ENCODE measurements around the gene HLA-DQA1.
"Not testable (repeated sequence)": the region's sequence is repeated elsewhere in the genome, so short reads cannot be mapped to it uniquely, and the experiment has no call there.

Gene HLA-DQA1

DNA sequence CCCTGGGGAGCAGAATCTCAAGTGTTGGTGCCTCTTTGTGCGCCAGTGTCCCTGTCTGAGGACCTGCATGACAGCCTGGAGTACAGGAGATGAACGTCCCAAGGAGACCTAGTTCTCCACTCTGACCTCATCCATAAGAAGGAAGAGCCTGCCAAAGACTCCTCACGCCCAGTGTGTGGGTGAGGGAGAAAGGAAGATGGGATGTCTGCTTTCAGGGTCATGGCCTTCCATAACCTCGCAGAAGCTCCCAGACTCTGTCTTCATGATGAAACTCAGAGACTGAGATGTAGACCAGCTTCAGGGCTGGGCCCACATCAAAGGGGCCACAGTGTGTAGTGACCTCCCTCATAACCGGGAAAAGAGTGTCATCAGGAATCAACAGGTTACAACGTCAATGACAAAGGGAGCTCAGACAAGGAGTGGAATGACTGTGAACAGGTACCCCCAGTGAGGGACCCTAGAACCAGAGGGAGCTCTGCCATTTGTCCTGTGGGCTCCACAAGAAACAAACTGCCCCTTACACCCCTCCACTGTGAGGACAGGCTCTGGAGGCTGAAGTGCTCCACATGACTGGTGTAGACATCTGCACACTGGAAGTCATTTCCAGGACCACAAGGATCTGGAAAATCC, 21.2 kb downstream of the HLA-DQA1 start:
- no peak for DNase-seq (ENCODE audit: low read depth in 2 of 2)

DNA sequence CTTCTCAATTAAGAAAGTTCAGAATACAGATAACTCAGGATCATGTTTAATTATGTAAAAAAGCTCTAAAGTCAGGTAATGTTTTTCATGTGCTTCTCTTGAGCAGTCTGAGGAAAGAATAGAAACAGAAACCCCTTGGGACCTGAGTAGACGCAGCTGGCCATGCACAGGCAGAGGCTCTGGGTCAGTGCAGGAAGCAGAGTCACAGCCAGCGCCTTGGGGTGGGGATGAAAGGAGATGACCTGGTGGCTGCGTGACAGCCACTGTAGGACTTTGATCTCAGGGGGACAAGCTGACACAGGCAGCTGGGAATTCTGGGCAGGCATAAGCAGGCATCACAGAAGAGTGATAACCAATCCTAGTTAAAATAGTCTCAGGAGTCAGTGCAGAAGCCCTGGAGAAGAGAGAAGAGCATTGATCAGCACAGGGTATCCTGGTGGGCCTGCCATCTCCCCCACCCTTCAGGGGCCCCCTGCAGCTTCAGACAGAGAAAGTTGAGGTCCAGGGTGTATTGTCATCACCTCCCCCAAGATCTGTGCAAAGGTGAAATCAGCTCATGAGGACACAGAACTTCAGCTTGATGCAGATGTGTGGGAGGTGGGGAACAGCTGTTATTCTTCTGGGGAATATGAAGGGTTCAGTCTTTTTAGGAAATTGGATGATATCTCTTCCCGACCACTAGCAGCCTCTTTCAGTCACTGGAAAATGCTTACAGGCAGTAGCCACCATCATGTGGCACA, 22.8 kb downstream of the HLA-DQA1 start:
- no peak for DNase-seq (ENCODE audit: low read depth in 2 of 2)

DNA sequence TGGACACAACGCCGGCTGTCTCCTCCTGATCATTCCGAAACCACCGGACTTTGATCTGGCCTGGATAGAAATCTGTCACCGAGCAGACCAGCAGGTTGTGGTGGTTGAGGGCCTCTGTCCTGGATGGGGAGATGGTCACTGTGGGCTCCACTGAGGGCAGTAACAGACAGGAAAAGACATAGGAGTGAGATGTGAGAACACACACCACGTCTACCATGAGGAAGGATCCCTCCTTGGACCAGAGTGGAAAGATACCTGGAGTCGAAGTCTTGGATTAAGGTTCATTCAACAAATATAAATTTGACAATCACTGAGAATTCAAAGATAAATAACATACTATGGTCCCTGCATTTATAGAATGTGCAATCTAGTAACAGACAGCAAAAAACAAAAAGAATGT, 24.9 kb downstream of the HLA-DQA1 start:
- no peak for DNase-seq (ENCODE audit: low read depth in 2 of 2)

DNA sequence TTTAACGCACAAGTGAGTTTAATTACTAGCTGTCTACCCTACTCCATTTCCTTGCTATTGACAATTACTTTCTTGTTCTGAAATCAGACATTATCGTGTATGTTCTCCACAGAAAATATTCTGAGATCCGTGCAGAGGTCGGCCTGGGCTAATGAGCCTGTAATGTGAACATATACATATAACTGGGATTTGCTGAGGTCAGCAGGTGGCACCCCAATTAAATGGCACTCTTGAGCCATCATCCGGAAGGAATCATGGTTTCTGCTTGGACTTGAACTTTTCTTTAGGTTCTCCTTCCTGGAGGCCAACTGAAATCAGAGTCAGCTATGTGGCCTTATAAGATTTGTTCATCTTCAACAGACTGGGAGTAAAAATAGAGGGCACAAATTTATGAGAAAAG, 25.6 kb downstream of the HLA-DQA1 start:
- DNase-seq (ENCODE audit: low read depth in 2 of 2), result no peak

DNA sequence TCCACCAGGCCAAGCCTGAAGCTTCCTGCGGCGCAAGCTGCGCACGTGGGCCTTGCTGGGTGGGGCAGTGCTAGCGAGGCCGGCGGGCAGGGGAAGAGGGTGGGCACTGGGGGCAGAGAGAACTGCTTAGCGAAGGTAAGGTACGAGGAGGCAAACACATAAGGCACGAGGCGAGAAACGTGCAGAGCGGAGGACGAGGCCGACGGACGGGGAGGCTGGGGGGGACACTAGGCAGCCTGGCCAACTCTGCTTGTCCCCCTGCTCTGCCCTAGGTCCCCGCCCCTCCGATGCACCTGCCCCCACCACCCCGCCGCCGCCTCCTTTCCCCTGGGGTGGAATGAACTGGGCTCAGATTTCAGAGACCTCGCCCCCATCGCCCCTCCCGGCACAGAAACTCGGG, 27.1 kb downstream of the HLA-DQA1 start:
- no peak for DNase-seq (ENCODE audit: low read depth in 2 of 2)

DNA sequence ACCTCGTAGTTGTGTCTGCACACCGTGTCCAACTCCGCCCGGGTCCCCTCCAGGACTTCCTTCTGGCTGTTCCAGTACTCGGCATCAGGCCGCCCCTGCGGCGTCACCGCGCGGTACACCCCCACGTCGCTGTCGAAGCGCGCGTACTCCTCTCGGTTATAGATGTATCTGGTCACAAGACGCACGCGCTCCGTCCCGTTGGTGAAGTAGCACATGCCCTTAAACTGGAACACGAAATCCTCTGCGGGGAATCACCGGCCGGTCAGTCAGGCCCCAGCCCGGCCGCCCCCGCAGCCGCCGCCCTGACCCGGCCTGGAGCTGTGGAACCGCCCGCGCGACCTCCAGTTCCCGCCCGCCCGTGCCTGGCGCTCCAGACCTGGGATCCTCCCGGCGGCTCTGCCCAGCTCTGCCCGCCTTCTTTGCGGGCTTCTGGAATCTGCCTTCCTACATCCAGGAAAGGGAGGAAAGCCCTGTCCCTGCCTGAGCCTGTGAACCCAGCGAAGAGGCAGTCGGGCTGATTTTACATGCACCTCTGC, 27.7 kb downstream of the HLA-DQA1 start:
- no peak for DNase-seq (ENCODE audit: low read depth in 2 of 2)

DNA sequence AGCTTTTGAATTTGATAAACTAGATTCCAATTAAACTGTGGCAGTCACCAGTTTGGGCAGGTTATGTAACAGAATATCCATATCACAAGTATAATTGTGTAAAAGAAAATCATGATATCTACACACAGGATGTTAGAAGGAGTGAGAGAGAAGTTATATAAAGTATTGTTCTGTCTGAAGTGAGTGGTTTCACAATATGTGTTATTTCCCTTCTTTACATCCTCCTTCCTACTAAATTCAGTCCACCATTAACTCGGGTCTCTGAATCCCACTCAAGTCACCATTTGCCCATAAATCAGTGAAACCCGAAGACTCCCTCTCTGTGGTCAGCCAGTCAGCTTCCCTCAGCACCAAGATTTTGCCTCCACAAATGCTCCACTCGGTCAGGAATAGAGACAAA, 28.5 kb downstream of the HLA-DQA1 start:
- DNase-seq (ENCODE audit: low read depth in 2 of 2), result no peak

DNA sequence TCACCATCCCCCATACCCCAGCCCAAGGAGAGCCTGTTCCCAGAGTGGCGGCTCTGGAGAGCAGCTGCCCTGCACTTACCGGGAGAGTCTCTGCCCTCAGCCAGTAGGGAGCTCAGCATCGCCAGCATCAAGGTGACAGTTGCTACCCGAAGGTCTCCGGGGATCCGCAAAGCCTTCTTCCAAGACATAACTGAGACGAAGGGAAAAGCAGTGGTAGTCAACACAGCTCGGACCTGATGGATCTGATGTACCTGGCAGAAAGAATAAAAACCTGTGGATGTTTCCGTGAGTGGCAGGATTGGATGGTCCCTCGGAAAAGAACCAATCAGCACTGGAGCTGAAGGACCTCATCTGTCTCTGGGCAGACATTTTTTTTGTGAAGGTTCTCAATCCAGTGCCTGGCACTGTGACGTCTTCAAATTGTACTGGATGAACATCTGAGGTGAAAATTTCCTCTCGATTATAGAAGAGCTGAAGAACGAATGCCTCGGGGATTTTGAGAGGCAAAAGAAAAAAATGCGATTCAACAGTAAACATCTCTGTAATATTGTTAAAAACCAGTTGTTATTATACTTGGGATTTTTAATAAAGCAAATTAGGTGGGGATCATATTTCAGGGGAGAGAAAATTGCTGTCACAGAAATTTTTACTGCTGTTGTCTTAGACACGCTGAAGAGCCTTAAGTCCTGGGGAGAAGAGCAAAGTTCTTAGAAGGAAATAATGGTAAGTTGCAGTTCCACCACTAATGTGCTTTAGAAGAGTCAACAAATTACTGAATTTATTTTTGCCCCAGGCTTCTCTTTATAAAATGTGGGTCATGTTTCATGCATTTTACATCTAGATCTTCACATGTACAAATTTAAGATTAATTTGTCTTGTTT, 29.5 kb downstream of the HLA-DQA1 start, which contains the start of gene HLA-DQB1:
Gene HLA-DQB1, minus strand, starts transcription at position 238 of the 881 bp plus-strand sequence. Its CDS starts 50 bp downstream, at position 188.
- no peak for DNase-seq (ENCODE audit: low read depth in 2 of 2)

DNA sequence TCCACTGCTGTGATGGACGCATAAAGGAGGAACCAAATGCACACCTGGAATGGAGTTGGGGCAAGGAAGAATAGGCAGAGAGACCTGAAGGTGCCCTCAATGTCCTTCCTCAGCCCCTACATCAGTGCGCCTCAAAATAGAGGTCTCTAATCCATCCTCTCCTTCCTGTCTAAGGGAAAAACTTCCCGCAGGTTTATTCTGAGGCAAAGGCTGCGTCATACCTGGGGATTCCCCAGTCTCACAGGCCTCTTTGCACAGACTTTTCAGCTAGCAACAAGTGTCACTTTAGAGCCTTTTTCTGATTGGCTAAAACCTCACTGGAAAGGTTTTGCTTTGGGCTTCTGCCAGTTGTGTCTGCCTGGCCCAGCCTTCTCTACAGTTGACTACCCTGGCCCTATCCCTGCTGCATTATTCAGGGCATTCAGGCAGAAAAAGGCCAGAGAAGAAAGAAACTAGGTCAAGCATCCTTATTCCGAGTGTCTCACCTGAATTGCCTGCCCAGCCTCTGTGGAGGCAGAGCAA, 31.1 kb downstream of the HLA-DQA1 start:
- no peak for DNase-seq (ENCODE audit: low read depth in 2 of 2)

DNA sequence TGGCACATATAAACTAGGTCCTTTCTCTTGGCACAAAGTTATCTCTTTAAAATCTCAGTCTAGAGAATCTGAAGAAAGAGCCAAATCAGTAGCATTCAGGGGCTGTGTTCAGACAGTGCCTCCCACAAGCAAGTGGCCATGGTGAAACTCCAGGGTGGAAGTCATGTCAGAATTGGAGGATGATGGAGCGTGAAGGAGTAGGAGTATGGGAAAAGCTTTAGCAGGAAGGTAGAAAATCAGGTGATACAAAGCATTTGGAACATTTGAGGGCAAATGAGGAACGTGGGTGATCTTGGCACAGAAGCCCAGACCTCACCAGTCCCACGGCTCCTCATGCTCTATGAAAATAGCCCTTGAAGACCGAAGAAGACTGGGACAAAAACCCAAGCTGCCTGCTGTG, 32.0 kb downstream of the HLA-DQA1 start:
- DNase-seq (ENCODE audit: low read depth in 2 of 2), result no peak

DNA sequence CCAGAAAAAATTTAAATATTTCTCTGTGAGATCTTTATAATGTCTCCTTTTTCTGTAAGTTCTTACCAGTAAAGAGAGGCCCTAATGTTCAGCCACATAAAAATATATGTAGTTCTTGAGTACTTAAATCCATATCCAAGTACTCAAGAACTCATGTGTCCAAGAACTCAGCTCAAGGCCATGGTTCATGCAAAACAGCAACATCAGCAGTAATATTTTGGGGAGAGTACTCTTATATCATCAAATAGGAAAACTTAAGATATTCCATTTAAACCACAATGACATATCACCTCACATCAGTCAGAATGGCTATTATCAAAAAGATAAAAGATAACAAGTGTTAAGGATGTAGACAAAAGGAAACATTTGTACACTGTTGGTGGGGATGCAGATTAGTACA, 32.7 kb downstream of the HLA-DQA1 start:
- DNase-seq (ENCODE audit: low read depth in 2 of 2), result no peak

DNA sequence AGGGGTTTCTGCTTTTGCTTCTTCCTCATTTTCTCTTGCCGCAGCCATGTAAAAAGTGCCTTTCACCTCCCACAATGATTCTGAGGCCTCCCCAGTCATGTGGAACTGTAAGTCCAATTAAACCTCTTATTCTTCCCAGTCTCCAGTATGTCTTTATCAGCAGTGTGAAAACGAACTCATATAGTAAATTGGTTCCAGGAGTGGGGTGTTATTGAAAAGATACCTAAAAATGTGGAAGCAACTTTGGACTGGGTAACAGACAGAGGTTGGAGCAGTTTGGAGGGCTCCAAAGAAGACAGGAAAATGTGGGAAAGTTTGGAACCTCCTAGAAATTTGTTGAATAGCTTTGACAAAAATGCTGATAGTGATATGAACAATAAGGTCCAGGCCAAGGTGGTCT, 34.7 kb downstream of the HLA-DQA1 start:
- not testable (repeated sequence) for DNase-seq (ENCODE audit: low read depth in 2 of 2)

DNA sequence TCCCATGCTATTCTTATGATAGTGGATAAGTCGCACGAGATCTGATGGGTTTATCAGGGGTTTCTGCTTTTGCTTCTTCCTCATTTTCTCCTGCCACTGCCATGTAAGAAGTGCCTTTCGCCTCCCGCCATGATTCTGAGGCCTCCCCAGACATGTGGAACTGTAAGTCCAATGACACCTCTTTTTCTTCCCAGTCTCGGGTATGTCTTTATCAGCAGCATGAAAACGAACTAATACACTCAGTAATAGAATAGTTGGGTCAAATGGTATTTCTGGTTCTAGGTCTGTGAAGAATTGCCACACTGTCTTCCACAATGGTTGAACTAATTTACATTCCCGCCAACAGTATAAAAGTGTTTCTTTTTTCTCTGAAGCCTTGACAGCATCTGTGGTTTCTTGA, 36.9 kb downstream of the HLA-DQA1 start:
- not testable (repeated sequence) for DNase-seq (ENCODE audit: low read depth in 2 of 2)

DNA sequence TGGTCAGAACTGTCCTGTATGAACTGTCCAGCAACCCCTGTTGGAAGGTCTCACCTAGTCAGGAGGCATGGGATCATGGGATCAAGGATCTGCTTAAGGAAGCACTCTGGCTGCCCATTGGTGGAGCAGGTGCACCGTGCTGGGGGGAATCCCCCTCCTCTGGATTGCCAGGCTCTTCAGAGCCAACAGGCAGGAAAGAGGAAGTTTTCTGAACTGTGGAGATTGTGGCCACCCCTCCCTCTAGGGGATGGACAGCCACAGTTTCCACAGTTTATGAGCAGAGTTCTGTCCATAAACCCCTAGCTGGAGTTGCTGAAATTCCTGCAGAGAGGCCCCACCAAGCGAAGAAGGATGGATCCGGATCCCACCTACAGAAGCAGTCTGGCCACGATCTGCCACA, 42.3 kb downstream of the HLA-DQA1 start:
- DNase-seq (ENCODE audit: low read depth in 2 of 2), result no peak

DNA sequence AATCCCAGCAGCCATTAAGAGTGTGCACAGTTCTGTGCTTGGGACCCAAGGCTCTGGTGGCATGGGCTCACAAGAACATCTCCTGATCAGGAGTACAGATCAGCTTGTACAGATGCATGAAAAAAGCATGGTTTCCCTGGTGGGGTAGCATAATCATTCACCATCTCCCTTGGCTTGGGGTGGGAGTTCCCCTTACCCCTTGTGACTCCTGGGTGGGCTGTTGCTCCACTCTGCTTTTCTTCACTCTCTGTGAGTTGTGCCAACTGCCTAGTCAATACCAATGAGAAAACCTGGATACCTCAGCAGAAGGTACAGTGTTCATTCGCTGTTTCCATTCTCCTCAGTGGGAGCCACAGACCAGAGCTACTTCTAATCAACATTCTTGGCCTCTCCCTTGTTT, 42.8 kb downstream of the HLA-DQA1 start:
- no peak for DNase-seq (ENCODE audit: low read depth in 2 of 2)

DNA sequence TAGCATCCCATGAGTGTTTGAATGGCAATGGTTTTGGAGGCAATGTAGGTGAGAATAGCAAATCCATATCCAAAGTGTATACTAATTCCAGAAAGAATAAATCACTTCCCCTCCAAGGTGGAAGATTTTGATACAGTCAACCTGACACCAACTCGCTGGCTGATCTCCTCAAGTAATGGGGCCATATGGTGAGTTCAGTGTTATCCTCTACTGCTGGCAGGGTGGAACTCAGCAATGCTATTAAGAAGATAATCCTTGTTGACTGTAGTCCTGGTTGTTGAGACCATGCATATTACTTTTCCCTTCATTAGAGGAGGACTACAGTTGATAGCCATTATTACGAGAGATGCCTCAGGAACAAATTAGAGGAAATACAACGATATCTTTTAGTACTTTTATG, 47.0 kb downstream of the HLA-DQA1 start:
- DNase-seq (ENCODE audit: low read depth in 2 of 2), result no peak

DNA sequence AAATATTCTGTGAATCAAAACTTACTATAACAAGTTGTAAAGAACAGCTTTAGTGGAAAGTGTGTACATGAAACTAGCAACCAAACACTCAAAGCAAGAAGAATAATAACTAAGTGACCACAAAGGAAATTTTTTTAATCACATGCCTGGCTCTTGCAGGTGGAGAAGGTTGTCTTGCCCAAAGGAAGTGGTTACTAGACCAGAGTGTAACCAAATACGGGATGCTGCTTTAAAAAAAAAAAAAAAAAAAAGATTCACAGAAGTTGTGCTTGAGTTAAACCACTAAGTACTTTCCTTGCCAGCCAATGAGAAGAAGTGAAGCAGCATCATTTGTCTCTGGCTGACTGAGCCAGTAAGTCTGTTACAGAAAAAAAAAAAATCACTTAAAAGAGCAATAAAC, 48.4 kb downstream of the HLA-DQA1 start:
- no peak for DNase-seq (ENCODE audit: low read depth in 2 of 2)

DNA sequence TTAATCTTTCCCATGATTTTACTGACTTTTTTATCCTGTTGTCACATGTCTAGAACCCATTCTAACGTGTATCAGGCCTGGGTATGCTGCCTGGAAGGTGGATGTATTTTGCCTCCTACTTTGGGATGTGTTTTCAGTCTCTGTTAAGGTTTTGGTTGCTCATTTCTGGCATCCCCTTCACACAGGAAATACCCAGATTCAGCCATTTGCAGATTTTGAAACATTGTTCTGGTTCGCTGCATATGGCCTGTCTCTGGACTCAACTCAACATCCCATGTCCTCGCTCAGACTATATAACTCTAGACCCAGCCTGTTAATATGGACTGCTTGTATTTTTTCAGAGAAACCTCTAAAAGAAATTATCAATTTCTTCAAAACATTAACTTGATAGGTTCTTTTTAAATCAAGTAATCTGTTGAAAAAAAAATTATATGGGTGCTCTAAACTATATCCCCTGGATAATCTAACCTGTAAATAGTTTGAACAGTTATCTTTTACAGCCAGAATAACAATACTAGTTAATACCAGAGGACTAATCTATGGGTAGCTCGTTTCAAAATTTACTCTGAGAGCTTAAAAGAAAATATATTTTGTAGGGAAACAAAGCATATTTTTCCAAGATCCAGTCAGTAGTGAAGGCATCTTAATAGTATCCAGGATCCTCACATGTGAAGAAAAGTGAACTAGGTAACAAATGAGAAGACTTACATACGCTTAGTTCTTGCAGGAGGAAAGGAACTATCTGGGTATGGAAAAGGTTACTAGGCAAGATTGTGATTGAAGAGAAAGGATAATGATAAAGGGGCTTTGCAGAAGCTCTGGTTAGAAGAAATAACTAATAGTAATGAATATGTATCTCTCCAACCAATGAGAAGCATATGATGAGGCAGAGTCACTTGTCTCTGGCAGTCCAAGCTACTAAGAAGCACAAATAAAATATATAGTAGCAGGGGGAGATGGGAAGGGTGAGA, 52.6 kb downstream of the HLA-DQA1 start:
- DNase-seq (ENCODE audit: low read depth in 2 of 2), result no peak

DNA sequence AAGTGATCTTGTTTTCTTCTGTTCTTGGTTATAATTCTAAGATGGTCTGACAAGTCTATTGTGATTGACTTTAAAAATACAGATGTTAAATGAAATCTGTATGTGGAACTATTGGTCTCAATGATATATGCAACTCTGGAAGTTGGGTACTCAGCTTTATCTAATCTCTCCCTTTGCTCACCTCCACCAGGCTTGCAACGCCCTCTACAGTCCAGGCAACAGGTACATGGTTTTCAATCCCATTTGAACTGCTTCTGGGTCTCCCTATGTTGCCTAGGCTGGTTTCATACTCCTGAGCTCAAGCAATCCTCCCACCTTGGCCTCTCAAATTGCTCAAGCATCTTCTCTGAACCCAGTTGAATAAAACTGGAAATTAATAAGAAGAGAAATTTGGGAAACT, 54.8 kb downstream of the HLA-DQA1 start:
- no peak for DNase-seq (ENCODE audit: low read depth in 2 of 2)

Measured in fibroblast of skin of left quadriceps (primary cell).